Measurements from ENCODE around the gene PAX3.
"Not testable (repeated sequence)": the region's sequence is repeated elsewhere in the genome, so short reads cannot be mapped to it uniquely, and the experiment has no call there.

PAX3 gene

DNA sequence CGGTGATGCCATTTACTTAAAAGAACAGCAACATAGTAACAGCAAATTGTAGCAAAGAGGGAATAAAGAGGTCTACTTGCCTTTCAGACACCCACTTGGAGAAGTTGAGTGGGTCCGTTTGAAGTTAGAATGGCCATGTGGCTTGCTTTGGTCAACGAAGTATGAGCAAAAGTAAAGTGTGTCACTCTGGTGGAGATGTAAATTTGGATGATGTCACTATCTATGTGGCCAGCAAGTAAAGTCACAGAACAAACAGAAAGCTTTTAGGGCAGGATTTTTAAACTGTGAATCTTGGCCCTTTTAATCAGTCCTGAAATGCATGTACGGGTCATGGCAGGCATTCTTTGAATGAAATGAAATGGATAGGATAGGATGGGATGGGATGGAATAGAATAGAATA is 120.3 kb downstream of the PAX3 start:
- no CpG with 5 or more reads among the region's 4 CpGs for WGBS (ENCODE audit: insufficient coverage, insufficient read length)
- Histone ChIP-seq H3K4me1 (ENCODE audit: control insufficient read depth, insufficient read depth, low read length) (no peaks in the 10 kb centered on the region), H3K27ac (ENCODE audit: low read length) (no peak overlapping the region), H3K9me3 (ENCODE audit: control insufficient read depth, insufficient read depth, low read length) (no peaks in the 10 kb centered on the region), H3K27me3 (ENCODE audit: control insufficient read depth, insufficient read depth, low read length) (no peaks in the 10 kb centered on the region), H3K4me3 (ENCODE audit: low read length) (no peak overlapping the region), H3K36me3 (ENCODE audit: control insufficient read depth, insufficient read depth, low read length) (no peaks in the 10 kb centered on the region)
- no peak for DNase-seq (ENCODE audit: low read depth, low spot score)

GRCh38 chr2:222176890-222177289 is 121.9 kb downstream of the PAX3 start:
- H3K4me1 ChIP-seq (ENCODE audit: control insufficient read depth, insufficient read depth, low read length): no peaks in the 10 kb centered on the region
- H3K27ac ChIP-seq (ENCODE audit: low read length): no peak overlapping the region
- no peaks in the 10 kb centered on the region for H3K27me3 ChIP-seq (ENCODE audit: control insufficient read depth, insufficient read depth, low read length)
- H3K9me3 ChIP-seq (ENCODE audit: control insufficient read depth, insufficient read depth, low read length): no peaks in the 10 kb centered on the region
- WGBS (ENCODE audit: insufficient coverage, insufficient read length): no CpG with 5 or more reads among the region's 3 CpGs
- H3K36me3 ChIP-seq (ENCODE audit: control insufficient read depth, insufficient read depth, low read length): no peaks in the 10 kb centered on the region
- DNase-seq (ENCODE audit: low read depth, low spot score): no peak
- no peak overlapping the region for H3K4me3 ChIP-seq (ENCODE audit: low read length)

GRCh38 chr2:222174450-222174849 is 124.3 kb downstream of the PAX3 start:
- H3K27me3 ChIP-seq (ENCODE audit: control insufficient read depth, insufficient read depth, low read length): no peaks in the 10 kb centered on the region
- no peaks in the 10 kb centered on the region for H3K9me3 ChIP-seq (ENCODE audit: control insufficient read depth, insufficient read depth, low read length)
- H3K36me3 ChIP-seq (ENCODE audit: control insufficient read depth, insufficient read depth, low read length): no peaks in the 10 kb centered on the region
- H3K27ac ChIP-seq (ENCODE audit: low read length): no peak overlapping the region
- no peak for DNase-seq (ENCODE audit: low read depth, low spot score)
- H3K4me3 ChIP-seq (ENCODE audit: low read length): no peak overlapping the region
- WGBS (ENCODE audit: insufficient coverage, insufficient read length): no CpG with 5 or more reads among the region's 3 CpGs
- H3K4me1 ChIP-seq (ENCODE audit: control insufficient read depth, insufficient read depth, low read length): no peaks in the 10 kb centered on the region; the same call in 1 of the 2 replicates

DNA sequence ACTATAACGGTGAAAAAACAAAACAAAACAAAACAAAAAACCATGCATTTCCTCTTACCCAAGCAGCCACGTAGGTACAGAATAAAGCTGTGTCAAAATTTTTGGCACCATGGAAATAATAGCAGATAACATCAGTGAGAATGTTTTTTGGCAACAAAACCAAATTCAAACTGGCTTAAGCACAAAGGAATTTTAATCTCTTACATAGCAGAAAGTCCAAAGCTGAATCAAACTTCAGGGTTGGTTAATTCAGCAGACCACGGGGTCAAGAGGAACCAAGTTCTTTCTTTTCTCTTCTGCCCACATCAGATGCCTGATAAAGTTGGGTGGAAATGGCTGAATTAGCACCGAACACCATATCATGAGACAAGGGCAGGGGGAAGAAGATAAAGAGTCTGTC is 129.5 kb downstream of the PAX3 start:
- Histone ChIP-seq H3K4me3 (ENCODE audit: low read length) (no peak overlapping the region), H3K9me3 (ENCODE audit: control insufficient read depth, insufficient read depth, low read length) (no peaks in the 10 kb centered on the region), H3K36me3 (ENCODE audit: control insufficient read depth, insufficient read depth, low read length) (no peaks in the 10 kb centered on the region), H3K27ac (ENCODE audit: low read length) (no peak overlapping the region), H3K4me1 (ENCODE audit: control insufficient read depth, insufficient read depth, low read length) (peaks cover 1% of the 10 kb centered on the region; the same call in 1 of the 2 replicates), H3K27me3 (ENCODE audit: control insufficient read depth, insufficient read depth, low read length) (no peaks in the 10 kb centered on the region)
- no CpG with 5 or more reads among the region's 4 CpGs for WGBS (ENCODE audit: insufficient coverage, insufficient read length)
- DNase-seq (ENCODE audit: low read depth, low spot score): no peak

DNA sequence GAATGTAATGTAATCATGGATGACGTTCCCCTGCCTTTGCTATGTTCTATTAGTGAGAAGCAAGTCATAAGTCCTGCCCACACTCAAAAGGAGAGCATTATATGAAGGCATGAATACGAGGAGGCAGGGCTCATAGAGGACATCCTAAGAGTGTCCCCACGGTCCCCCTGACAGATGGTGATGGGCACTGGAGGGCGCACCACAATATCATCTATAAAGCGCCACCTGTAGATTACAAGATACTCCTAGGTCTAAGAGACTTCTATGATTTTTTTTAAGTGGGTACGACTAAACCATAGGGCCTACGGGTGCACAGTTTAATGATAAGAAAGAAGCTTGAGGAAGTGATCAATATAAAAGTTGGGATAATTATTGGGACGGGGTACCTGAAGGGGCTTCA is 131.0 kb downstream of the PAX3 start:
- Histone ChIP-seq H3K36me3 (ENCODE audit: control insufficient read depth, insufficient read depth, low read length) (no peaks in the 10 kb centered on the region), H3K27me3 (ENCODE audit: control insufficient read depth, insufficient read depth, low read length) (no peaks in the 10 kb centered on the region), H3K9me3 (ENCODE audit: control insufficient read depth, insufficient read depth, low read length) (no peaks in the 10 kb centered on the region), H3K4me1 (ENCODE audit: control insufficient read depth, insufficient read depth, low read length) (peaks cover 1% of the 10 kb centered on the region; the same call in 1 of the 2 replicates), H3K27ac (ENCODE audit: low read length) (no peak overlapping the region), H3K4me3 (ENCODE audit: low read length) (no peak overlapping the region)
- no peak for DNase-seq (ENCODE audit: low read depth, low spot score)
- WGBS (ENCODE audit: insufficient coverage, insufficient read length): no CpG with 5 or more reads among the region's 8 CpGs

DNA sequence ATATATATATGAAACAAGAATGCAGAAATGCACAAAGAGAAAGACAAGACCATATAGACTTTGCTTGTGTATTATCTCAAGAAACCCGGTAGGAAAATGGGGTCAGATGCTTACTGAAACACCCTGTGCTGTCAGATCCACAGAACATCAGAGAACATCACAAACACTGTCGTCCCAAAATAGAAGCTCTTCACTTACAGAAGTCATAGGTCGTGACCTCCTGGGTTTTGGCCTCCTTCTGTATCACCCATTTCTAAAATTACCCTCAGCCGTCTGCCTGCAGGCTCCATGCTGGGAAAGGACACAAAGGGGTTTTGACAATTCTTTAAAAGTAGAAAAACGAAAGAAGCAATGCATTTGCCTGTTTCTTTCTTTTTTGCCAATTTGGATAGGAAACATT is 137.9 kb downstream of the PAX3 start:
- Histone ChIP-seq H3K9me3 (ENCODE audit: control insufficient read depth, insufficient read depth, low read length) (no peaks in the 10 kb centered on the region), H3K27me3 (ENCODE audit: control insufficient read depth, insufficient read depth, low read length) (no peaks in the 10 kb centered on the region), H3K36me3 (ENCODE audit: control insufficient read depth, insufficient read depth, low read length) (no peaks in the 10 kb centered on the region), H3K4me1 (ENCODE audit: control insufficient read depth, insufficient read depth, low read length) (peaks cover 1% of the 10 kb centered on the region; the same call in 1 of the 2 replicates), H3K27ac (ENCODE audit: low read length) (no peak overlapping the region), H3K4me3 (ENCODE audit: low read length) (no peak overlapping the region)
- WGBS (ENCODE audit: insufficient coverage, insufficient read length): no CpG with 5 or more reads among the region's 5 CpGs
- DNase-seq (ENCODE audit: low read depth, low spot score): no peak

GRCh38 chr2:222160125-222160524 is 138.7 kb downstream of the PAX3 start:
- H3K4me1 ChIP-seq (ENCODE audit: control insufficient read depth, insufficient read depth, low read length): no peaks in the 10 kb centered on the region
- no CpG with 5 or more reads among the region's 2 CpGs for WGBS (ENCODE audit: insufficient coverage, insufficient read length)
- H3K27me3 ChIP-seq (ENCODE audit: control insufficient read depth, insufficient read depth, low read length): no peaks in the 10 kb centered on the region
- no peaks in the 10 kb centered on the region for H3K9me3 ChIP-seq (ENCODE audit: control insufficient read depth, insufficient read depth, low read length)
- H3K4me3 ChIP-seq (ENCODE audit: low read length): no peak overlapping the region
- no peaks in the 10 kb centered on the region for H3K36me3 ChIP-seq (ENCODE audit: control insufficient read depth, insufficient read depth, low read length)
- H3K27ac ChIP-seq (ENCODE audit: low read length): no peak overlapping the region
- DNase-seq (ENCODE audit: low read depth, low spot score): no peak

GRCh38 chr2:222159221-222159620 is 139.6 kb downstream of the PAX3 start:
- no peaks in the 10 kb centered on the region for H3K4me1 ChIP-seq (ENCODE audit: control insufficient read depth, insufficient read depth, low read length)
- WGBS (ENCODE audit: insufficient coverage, insufficient read length): no CpG with 5 or more reads among the region's 4 CpGs
- H3K9me3 ChIP-seq (ENCODE audit: control insufficient read depth, insufficient read depth, low read length): no peaks in the 10 kb centered on the region
- no peaks in the 10 kb centered on the region for H3K36me3 ChIP-seq (ENCODE audit: control insufficient read depth, insufficient read depth, low read length)
- no peak overlapping the region for H3K4me3 ChIP-seq (ENCODE audit: low read length)
- H3K27me3 ChIP-seq (ENCODE audit: control insufficient read depth, insufficient read depth, low read length): no peaks in the 10 kb centered on the region
- no peak overlapping the region for H3K27ac ChIP-seq (ENCODE audit: low read length)
- no peak for DNase-seq (ENCODE audit: low read depth, low spot score)

GRCh38 chr2:222155003-222155664 is 143.7 kb downstream of the PAX3 start:
- H3K27ac ChIP-seq (ENCODE audit: low read length); H3K4me1 ChIP-seq (ENCODE audit: control insufficient read depth, insufficient read depth, low read length); H3K9me3 ChIP-seq (ENCODE audit: control insufficient read depth, insufficient read depth, low read length); H3K36me3 ChIP-seq (ENCODE audit: control insufficient read depth, insufficient read depth, low read length); DNase-seq (ENCODE audit: low read depth, low spot score); H3K27me3 ChIP-seq (ENCODE audit: control insufficient read depth, insufficient read depth, low read length): not testable (repeated sequence)
- WGBS (ENCODE audit: insufficient coverage, insufficient read length): no CpG with 5 or more reads among the region's 27 CpGs
- peak overlapping the region; percentile 17; the same call in 1 of the 2 replicates for H3K4me3 ChIP-seq (ENCODE audit: low read length)
